Astrocyte (in vitro differentiated cells and primary cell): ENCODE data around the gene IGFBP5. TPM values are rescaled to one million over a fixed set of nuclear protein-coding genes. Genes with fewer than 3 reads are reported as not detected.

Source experiments
- DNase-seq: peaks from one replicate; pipeline ENCODE4 v3.0.0-alpha.2; 2010; ENCODE audit warnings: low read depth
- FAIRE-seq: peaks from 2 replicates; lab custom pipeline; 2011; peaks lifted over from hg19 to GRCh38; lab: Jason Lieb, UNC
- H2AFZ ChIP-seq: 2 replicates; pipeline ENCODE4 v1.6.0; 2012; ENCODE audit warnings: low read depth, low read length, inconsistent platforms
- H3K27ac ChIP-seq: 2 replicates; pipeline ENCODE4 v1.5.1; 2011; ENCODE audit warnings: low read depth, low read length, inconsistent platforms
- H3K27me3 ChIP-seq: 2 replicates; pipeline ENCODE4 v1.6.0; 2011; ENCODE audit warnings: low read length, inconsistent platforms; ENCODE audit not compliant: insufficient read depth
- H3K36me3 ChIP-seq: 2 replicates; pipeline ENCODE4 v1.5.1; 2011; ENCODE audit warnings: low read length, inconsistent platforms; ENCODE audit not compliant: insufficient read depth
- H3K4me1 ChIP-seq: 2 replicates; pipeline ENCODE4 v1.5.1; 2011; ENCODE audit warnings: low read length, inconsistent platforms; ENCODE audit not compliant: insufficient read depth
- H3K4me2 ChIP-seq: 2 replicates; pipeline ENCODE4 v1.6.0; 2012; ENCODE audit warnings: low read length, inconsistent platforms
- H3K4me3 ChIP-seq: 2 replicates; pipeline ENCODE4 v1.5.1; 2011; ENCODE audit warnings: low read depth, mild to moderate bottlenecking, low read length, inconsistent platforms; ENCODE audit not compliant: insufficient read depth
- H3K79me2 ChIP-seq: 2 replicates; pipeline ENCODE4 v1.6.0; 2012; ENCODE audit warnings: mild to moderate bottlenecking, low read length, inconsistent platforms; ENCODE audit not compliant: insufficient read depth
- H3K9ac ChIP-seq: 2 replicates; pipeline ENCODE4 v1.6.0; 2012; ENCODE audit warnings: mild to moderate bottlenecking, low read length, inconsistent platforms
- H3K9me3 ChIP-seq: 2 replicates; pipeline ENCODE4 v1.5.1; 2012; ENCODE audit warnings: low read depth, mild to moderate bottlenecking, low read length, inconsistent platforms; ENCODE audit not compliant: insufficient read depth
- H4K20me1 ChIP-seq: 2 replicates; pipeline ENCODE4 v1.6.0; 2012; ENCODE audit warnings: low read length, inconsistent platforms; ENCODE audit not compliant: insufficient read depth
- H3K27ac Mint-ChIP-seq: one replicate; pipeline ENCODE4 v1.8.0; 2021; ENCODE audit warnings: mild to moderate bottlenecking, mixed read lengths; ENCODE audit not compliant: unreplicated experiment
- H3K27me3 Mint-ChIP-seq: one replicate; pipeline ENCODE4 v1.8.0; 2021; ENCODE audit warnings: low read depth, mixed read lengths; ENCODE audit not compliant: unreplicated experiment
- H3K36me3 Mint-ChIP-seq: one replicate; pipeline ENCODE4 v1.8.0; 2021; ENCODE audit warnings: low read depth, mixed read lengths; ENCODE audit not compliant: unreplicated experiment
- H3K4me1 Mint-ChIP-seq: one replicate; pipeline ENCODE4 v1.8.0; 2021; ENCODE audit warnings: low read depth, mixed read lengths; ENCODE audit not compliant: unreplicated experiment
- H3K4me3 Mint-ChIP-seq: one replicate; pipeline ENCODE4 v1.8.0; 2021; ENCODE audit warnings: mild to moderate bottlenecking, moderate library complexity, mixed read lengths; ENCODE audit not compliant: unreplicated experiment
- H3K9me3 Mint-ChIP-seq: one replicate; pipeline ENCODE4 v1.8.0; 2021; ENCODE audit warnings: mild to moderate bottlenecking, mixed read lengths; ENCODE audit not compliant: unreplicated experiment
- EZH2 ChIP-seq: IDR thresholded peaks from 2 replicates; pipeline ENCODE4 v1.6.1; 2012; ENCODE audit warnings: mild to moderate bottlenecking, low read length, inconsistent platforms; ENCODE audit not compliant: insufficient read depth
- total RNA-seq: library from RNA; stranded (reverse); gene quantifications from 2 replicates; pipeline ENCODE4 v1.2.1, GENCODE V29; 2021
- TF ChIP-seq, protein P1 (sequence below): IDR thresholded peaks from 2 replicates; pipeline ENCODE4 v1.5.1; 2011; ENCODE audit warnings: low read depth, mild to moderate bottlenecking, inconsistent platforms, low read length, moderate library complexity; ENCODE audit not compliant: insufficient read depth

Gene IGFBP5
- total RNA-seq, 1 donor from 2014 or later: 422 TPM

DNA sequence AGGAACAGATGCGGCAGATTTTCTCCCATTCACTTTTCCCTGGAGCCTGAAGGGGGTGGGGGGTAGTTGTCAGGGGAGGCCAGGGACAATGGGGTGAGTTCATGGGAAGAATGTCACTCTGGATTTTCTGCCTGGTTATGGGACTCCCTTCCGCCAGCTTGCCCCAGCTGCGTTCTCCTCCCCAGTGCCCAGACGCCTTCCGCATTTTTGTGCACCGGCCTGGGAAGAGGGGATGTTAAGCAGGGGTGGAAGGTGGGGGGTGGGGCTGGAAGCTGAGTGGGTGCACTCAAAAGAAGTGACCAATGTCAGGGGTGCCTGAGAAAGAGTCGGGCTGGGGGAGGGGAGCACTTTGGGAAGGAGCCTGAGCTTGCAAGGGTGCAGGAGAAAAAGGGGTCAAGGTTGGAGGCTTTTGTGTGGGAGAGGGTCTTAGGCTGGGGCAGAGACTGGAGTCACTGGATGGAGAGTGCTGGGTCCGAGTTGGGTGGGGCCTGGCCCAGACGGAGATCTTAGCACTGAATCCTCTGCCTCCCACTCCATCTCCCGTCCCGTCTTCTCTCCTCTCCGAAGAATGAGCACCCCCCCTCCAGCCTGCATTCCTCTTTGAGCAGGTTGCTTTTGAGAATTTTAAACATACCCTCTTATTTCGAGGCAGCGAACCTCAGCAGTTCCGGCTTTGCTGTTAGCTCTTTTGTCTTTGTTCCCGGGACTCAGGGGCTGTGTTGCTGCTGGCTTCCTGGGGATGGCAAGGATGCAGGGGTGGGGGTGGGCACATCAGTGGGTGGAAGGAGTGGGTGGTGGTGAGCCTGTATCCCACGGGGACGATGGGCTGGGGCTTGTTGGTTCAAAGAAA lies 59.4 kb downstream of the IGFBP5 start:
- Mint-ChIP-seq H3K36me3 (peaks cover 17% of the 10 kb centered on the region), H3K27me3 (no peaks in the 10 kb centered on the region), H3K4me3 (peak overlapping the region; percentile 100), H3K4me1 (peaks cover 25% of the 10 kb centered on the region), H3K9me3 (peaks cover 5% of the 10 kb centered on the region), H3K27ac (peak overlapping the region; percentile 99)
- Histone ChIP-seq H3K79me2 (peaks cover 49% of the 10 kb centered on the region), H3K9me3 (no peaks in the 10 kb centered on the region), H3K36me3 (no peaks in the 10 kb centered on the region), H3K4me2 (peak overlapping the region; percentile 89), H4K20me1 (peaks cover 8% of the 10 kb centered on the region), H3K9ac (peak overlapping the region; percentile 72), H3K4me3 (peak overlapping the region; percentile 71), H2AFZ (peak overlapping the region; percentile 54), H3K4me1 (peaks cover 36% of the 10 kb centered on the region), H3K27me3 (peaks cover 9% of the 10 kb centered on the region), H3K27ac (peak overlapping the region; percentile 30)
- FAIRE-seq (no peak), DNase-seq (peak; percentile 45)
- TF ChIP-seq EZH2: no peak
- TF ChIP-seq, protein P1, sequence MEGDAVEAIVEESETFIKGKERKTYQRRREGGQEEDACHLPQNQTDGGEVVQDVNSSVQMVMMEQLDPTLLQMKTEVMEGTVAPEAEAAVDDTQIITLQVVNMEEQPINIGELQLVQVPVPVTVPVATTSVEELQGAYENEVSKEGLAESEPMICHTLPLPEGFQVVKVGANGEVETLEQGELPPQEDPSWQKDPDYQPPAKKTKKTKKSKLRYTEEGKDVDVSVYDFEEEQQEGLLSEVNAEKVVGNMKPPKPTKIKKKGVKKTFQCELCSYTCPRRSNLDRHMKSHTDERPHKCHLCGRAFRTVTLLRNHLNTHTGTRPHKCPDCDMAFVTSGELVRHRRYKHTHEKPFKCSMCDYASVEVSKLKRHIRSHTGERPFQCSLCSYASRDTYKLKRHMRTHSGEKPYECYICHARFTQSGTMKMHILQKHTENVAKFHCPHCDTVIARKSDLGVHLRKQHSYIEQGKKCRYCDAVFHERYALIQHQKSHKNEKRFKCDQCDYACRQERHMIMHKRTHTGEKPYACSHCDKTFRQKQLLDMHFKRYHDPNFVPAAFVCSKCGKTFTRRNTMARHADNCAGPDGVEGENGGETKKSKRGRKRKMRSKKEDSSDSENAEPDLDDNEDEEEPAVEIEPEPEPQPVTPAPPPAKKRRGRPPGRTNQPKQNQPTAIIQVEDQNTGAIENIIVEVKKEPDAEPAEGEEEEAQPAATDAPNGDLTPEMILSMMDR: no peak

GRCh38 chr2:216635171-216635570 lies 60.2 kb downstream of the IGFBP5 start:
- Histone ChIP-seq H3K4me2 (peak overlapping the region; percentile 89), H3K79me2 (peaks cover 41% of the 10 kb centered on the region), H4K20me1 (peaks cover 5% of the 10 kb centered on the region), H3K9ac (peak overlapping the region; percentile 72), H2AFZ (peak overlapping the region; percentile 39), H3K4me1 (peaks cover 36% of the 10 kb centered on the region), H3K27me3 (peaks cover 9% of the 10 kb centered on the region), H3K4me3 (peak overlapping the region; percentile 71), H3K9me3 (no peaks in the 10 kb centered on the region), H3K36me3 (no peaks in the 10 kb centered on the region), H3K27ac (peak overlapping the region; percentile 18)
- peak overlapping the region; percentile 100 for H3K4me3 Mint-ChIP-seq
- peaks cover 25% of the 10 kb centered on the region for H3K4me1 Mint-ChIP-seq
- FAIRE-seq: no peak
- H3K27ac Mint-ChIP-seq: peak overlapping the region; percentile 99
- TF ChIP-seq, protein P1: no peak
- TF ChIP-seq EZH2: no peak
- no peaks in the 10 kb centered on the region for H3K27me3 Mint-ChIP-seq
- DNase-seq: no peak
- peaks cover 16% of the 10 kb centered on the region for H3K36me3 Mint-ChIP-seq
- H3K9me3 Mint-ChIP-seq: peaks cover 5% of the 10 kb centered on the region
